Measurements from ENCODE around the gene MED16.

DNA sequence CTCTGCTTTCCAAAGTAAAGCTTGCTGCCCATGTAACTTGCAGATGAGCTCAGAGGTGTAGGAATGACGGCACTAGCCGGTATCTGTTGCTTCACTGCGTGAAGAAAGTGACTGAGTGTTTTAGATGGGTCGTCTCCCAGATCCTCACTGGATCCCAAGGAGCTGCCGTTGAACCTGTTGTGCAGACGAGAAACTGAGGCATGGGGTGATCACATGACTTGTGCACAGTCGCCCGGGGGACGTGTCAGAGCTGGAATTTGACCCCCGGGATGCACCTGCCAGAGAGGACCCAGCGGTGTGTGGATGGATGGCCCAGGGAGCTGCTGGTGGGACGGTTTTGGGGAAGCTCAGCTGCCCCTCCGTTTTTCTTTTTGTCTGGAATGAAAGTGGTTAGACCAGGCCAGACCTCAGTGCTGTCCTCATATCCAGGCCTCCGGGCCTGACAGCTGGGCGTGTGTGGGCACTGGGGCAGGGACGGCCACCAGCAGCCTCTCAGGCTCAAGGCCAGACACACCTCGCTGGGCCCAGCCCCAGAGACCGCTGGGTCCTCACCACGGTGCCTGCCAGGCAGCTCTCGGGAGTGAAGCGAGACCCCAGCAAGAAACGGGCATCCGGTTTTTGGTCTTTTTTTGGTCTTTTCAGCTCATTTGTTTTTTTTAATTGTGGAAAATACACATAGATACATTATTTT is 45.4 kb upstream of the MED16 start:
- TF ChIP-seq, protein P1, sequence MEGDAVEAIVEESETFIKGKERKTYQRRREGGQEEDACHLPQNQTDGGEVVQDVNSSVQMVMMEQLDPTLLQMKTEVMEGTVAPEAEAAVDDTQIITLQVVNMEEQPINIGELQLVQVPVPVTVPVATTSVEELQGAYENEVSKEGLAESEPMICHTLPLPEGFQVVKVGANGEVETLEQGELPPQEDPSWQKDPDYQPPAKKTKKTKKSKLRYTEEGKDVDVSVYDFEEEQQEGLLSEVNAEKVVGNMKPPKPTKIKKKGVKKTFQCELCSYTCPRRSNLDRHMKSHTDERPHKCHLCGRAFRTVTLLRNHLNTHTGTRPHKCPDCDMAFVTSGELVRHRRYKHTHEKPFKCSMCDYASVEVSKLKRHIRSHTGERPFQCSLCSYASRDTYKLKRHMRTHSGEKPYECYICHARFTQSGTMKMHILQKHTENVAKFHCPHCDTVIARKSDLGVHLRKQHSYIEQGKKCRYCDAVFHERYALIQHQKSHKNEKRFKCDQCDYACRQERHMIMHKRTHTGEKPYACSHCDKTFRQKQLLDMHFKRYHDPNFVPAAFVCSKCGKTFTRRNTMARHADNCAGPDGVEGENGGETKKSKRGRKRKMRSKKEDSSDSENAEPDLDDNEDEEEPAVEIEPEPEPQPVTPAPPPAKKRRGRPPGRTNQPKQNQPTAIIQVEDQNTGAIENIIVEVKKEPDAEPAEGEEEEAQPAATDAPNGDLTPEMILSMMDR (conservative IDR thresholded peaks at IDR 0.05; ENCODE audit: low read depth, low read length): no peak
- TF ChIP-seq RAD21 (IDR thresholded peaks at IDR 0.05; ENCODE audit: low read length) (no peak), POLR2A (IDR thresholded peaks at IDR 0.05; ENCODE audit: low read depth, low read length) (no peak), MAFK (IDR thresholded peaks at IDR 0.05; ENCODE audit: low read depth, low read length) (no peak), BHLHE40 (IDR thresholded peaks at IDR 0.05; ENCODE audit: low read depth, low read length) (no peak), NFE2L2 (IDR thresholded peaks at IDR 0.05; ENCODE audit: low read depth, low read length) (no peak)

Measured in IMR-90 (cell line).